NOMO-1 treated with dmso at 0.1 percent for 144 hours (cell line): ENCODE measurements around the gene MYOM1.

Experiments
- DNase-seq: peaks from one replicate; lab custom pipeline; 2025; ENCODE audit not compliant: unreplicated experiment; lab: John Stamatoyannopoulos, UW

MYOM1 gene

GRCh38 chr18:3120356-3120755, 99.4 kb downstream of the MYOM1 start:
- DNase-seq, result no peak

GRCh38 chr18:3119401-3120341, 100.1 kb downstream of the MYOM1 start:
- no peak for DNase-seq

- DNase-seq, result no peak
These were observed 101.4 kb downstream of the MYOM1 start for GRCh38 chr18:3118195-3119010.

- no peak for DNase-seq
These were observed 102.1 kb downstream of the MYOM1 start for GRCh38 chr18:3117493-3118192.

GRCh38 chr18:3115447-3116030, 104.2 kb downstream of the MYOM1 start:
- DNase-seq, result peak; percentile 19

- no peak for DNase-seq
These were observed 105.3 kb downstream of the MYOM1 start for GRCh38 chr18:3114451-3114850.

GRCh38 chr18:3114026-3114425, 105.7 kb downstream of the MYOM1 start:
- no peak for DNase-seq

GRCh38 chr18:3111523-3112240, 108.1 kb downstream of the MYOM1 start:
- DNase-seq, result no peak

GRCh38 chr18:3110034-3110752, 109.6 kb downstream of the MYOM1 start:
- no peak for DNase-seq

- no peak for DNase-seq
These were observed 112.0 kb downstream of the MYOM1 start for GRCh38 chr18:3107740-3108151.

GRCh38 chr18:3104190-3105054, 115.3 kb downstream of the MYOM1 start:
- no peak for DNase-seq

GRCh38 chr18:3103576-3103975, 116.2 kb downstream of the MYOM1 start:
- DNase-seq, result no peak

- no peak for DNase-seq
These were observed 116.8 kb downstream of the MYOM1 start for GRCh38 chr18:3102983-3103382.

GRCh38 chr18:3100498-3101132, 119.2 kb downstream of the MYOM1 start:
- no peak for DNase-seq

GRCh38 chr18:3099327-3099726, 120.4 kb downstream of the MYOM1 start:
- no peak for DNase-seq

- DNase-seq, result no peak
These were observed 122.7 kb downstream of the MYOM1 start for GRCh38 chr18:3097082-3097481.

GRCh38 chr18:3095921-3096320, 123.8 kb downstream of the MYOM1 start:
- no peak for DNase-seq

- no peak for DNase-seq
These were observed 125.5 kb downstream of the MYOM1 start for GRCh38 chr18:3094338-3094684.
